ENCODE measurements around the gene RNF41.

The RNF41 gene

GRCh38 chr12:56153678-56154065 is 68.0 kb downstream of the RNF41 start:
- Mint-ChIP-seq H3K4me3 (peak overlapping the region; percentile 49), H3K27me3 (no peaks in the 10 kb centered on the region), H3K4me1 (peaks cover 19% of the 10 kb centered on the region), H3K9me3 (no peaks in the 10 kb centered on the region), H3K27ac (no peak overlapping the region), H3K36me3 (peaks cover 2% of the 10 kb centered on the region)
- ATAC-seq (ENCODE audit: low read depth) (no peak), DNase-seq (ENCODE audit: low spot score in 2 of 2) (no peak)

- Mint-ChIP-seq H3K9me3 (no peaks in the 10 kb centered on the region), H3K4me1 (peaks cover 15% of the 10 kb centered on the region)
Measured at GRCh38 chr12:56152756-56153677, 68.7 kb downstream of the RNF41 start.

More at GRCh38 chr12:56152756-56153677, 68.7 kb downstream of the RNF41 start:
- Mint-ChIP-seq H3K36me3 (no peaks in the 10 kb centered on the region), H3K27me3 (no peaks in the 10 kb centered on the region), H3K27ac (peak overlapping the region; percentile 83), H3K4me3 (peak overlapping the region; percentile 96)
- DNase-seq (ENCODE audit: low spot score in 2 of 2) (no peak), ATAC-seq (ENCODE audit: low read depth) (no peak)
